HS-27A (cell line): ENCODE results near the gene ACTG1.

Source experiments
- DNase-seq: peaks from one replicate; pipeline ENCODE4 v3.0.0-alpha.2; 2012; ENCODE audit warnings: low read depth, missing footprints

Gene ACTG1

DNA sequence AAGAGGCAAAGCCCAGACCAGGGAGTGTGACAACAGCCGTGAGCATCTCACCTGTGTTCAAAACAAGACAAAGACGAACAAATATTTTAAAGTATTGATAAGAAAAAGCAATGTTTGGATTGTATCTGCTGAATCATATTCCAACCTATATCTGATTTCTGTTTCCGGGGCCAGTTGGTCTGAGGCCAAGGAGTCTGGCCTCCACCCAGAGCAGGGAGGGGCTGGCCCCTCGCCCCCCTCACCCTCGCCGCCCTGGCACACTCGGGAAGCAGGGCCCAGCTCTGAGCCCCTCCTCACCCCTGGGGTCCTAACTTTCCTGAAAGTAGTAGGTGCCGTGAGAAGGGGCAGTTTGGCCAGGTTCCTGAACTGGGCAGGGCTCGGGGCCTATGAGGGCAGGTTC is 48.0 kb downstream of the ACTG1 start:
- no peak for DNase-seq

DNA sequence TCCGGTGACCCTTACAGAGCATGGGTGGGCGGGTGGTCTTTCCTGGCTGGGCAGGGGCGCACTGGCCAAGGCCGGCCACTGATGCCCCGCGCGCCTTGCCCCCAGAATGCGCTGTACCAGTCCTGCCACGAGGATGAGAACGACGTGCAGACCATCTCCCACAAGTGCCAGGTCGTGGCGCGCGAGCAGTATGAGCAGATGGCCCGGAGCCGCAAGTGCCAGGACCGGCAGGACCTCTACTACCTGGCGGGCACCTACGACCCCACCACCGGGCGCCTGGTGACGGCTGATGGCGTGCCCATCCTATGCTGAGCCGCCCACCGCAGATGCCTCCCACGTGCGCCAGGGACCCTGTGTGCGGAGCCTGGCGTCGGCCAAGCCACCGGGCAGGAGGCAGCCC is 49.1 kb downstream of the ACTG1 start:
- DNase-seq, result no peak

DNA sequence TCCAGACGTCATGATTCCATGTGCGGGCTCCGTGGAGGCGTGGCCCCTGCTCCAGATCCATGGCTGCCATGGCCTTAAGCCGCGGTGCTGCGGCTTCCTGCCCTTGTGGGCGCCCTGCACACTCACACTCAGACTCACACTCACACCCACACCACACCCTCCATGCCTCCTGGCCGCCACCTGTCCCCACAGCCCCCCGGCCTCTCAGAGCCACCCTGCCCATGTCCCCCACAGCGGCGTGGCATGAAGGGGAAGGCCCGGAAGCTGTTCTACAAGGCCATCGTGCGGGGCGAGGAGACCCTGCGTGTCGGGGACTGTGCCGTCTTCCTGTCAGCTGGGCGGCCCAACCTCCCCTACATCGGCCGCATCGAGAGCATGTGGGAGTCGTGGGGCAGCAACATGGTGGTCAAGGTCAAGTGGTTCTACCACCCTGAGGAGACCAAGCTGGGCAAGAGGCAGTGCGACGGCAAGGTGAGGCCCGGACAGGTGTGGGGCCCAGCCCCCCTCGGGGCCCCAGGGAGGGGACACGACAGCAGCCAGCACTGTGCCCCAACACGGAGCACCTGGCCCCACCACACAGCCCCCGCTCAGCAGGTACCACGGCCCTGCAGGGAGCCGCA is 50.0 kb downstream of the ACTG1 start:
- DNase-seq, result no peak

DNA sequence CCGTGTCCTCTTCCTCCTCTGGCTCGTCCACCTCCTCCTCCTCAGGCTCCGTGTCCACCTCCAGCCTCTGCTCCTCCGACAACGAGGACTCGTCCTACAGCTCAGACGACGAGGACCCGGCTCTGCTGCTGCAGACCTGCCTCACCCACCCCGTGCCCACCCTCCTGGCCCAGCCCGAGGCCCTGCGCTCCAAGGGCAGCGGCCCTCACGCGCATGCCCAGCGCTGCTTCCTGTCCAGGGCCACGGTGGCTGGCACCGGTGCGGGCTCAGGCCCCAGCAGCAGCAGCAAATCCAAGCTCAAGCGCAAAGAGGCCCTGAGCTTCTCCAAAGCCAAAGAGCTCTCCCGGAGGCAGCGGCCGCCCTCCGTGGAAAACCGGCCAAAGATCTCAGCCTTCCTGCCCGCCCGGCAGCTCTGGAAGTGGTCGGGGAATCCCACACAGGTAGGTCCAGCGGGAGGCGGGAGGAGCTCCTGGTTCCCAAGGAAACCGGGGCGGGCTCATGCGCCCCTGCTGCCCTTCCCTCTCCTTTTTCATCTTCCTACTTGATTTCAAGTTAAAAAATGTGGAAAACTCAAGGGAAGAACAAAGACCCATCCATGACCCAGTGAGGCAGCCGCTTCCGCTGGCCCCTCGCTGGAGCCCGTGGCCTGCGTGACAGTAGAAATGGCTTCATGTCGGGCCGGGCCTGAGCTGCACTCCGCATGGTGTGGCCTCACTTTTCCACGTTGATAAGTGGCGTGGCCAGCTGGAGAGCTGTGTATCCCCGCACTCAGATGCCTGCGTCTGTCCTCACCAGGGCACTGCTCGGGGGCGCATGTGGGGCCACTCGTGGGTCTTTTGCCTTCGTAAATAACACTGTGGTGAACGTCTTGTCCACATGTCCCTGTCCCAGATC is 50.7 kb downstream of the ACTG1 start:
- no peak for DNase-seq

DNA sequence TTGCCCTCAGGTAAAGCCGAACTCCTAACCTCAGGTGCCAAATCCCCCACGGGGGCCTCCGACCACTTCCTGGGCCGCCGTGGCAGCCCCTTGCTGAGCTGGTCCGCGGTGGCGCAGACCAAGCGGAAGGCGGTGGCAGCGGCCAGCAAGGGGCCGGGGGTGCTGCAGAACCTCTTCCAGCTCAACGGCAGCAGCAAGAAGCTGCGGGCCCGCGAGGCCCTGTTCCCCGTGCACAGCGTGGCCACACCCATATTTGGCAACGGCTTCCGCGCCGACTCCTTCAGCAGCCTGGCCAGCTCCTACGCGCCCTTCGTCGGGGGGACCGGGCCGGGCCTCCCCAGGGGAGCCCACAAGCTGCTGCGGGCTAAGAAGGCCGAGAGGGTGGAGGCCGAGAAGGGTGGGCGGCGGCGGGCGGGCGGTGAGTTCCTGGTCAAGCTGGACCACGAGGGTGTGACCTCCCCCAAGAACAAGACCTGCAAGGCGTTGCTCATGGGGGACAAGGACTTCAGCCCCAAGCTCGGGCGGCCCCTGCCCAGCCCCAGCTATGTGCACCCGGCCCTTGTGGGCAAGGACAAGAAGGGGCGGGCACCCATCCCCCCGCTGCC is 51.6 kb downstream of the ACTG1 start:
- no peak for DNase-seq
